GM21723 (cell line): ENCODE measurements around the gene UGT1A8.

ENCODE experiments used
- ATAC-seq: cut with Tn5 transposase; IDR thresholded peaks from one replicate; pipeline ENCODE4 v1.9.1; 2021; ENCODE audit warnings: mild to moderate bottlenecking, moderate library complexity; ENCODE audit not compliant: unreplicated experiment

Gene UGT1A8

GRCh38 chr2:233794128-233794658 lies 176.8 kb downstream of the UGT1A8 start:
- no peak for ATAC-seq

- no peak for ATAC-seq
Measured at GRCh38 chr2:233795735-233796171, 178.3 kb downstream of the UGT1A8 start.

GRCh38 chr2:233796254-233796653 lies 178.8 kb downstream of the UGT1A8 start:
- no peak for ATAC-seq

GRCh38 chr2:233798335-233799086 lies 181.1 kb downstream of the UGT1A8 start:
- ATAC-seq = no peak

GRCh38 chr2:233799087-233799665 lies 181.7 kb downstream of the UGT1A8 start:
- ATAC-seq = no peak

GRCh38 chr2:233799716-233800115 lies 182.3 kb downstream of the UGT1A8 start:
- ATAC-seq = no peak

- ATAC-seq = no peak
Measured at GRCh38 chr2:233800208-233800607, 182.8 kb downstream of the UGT1A8 start.

- ATAC-seq = peak; percentile 65
Measured at GRCh38 chr2:233801357-233802131, 184.1 kb downstream of the UGT1A8 start.

- ATAC-seq = no peak
Measured at GRCh38 chr2:233802132-233802815, 184.8 kb downstream of the UGT1A8 start.

- ATAC-seq = no peak
Measured at GRCh38 chr2:233803292-233803911, 186.0 kb downstream of the UGT1A8 start.

- ATAC-seq = no peak
Measured at GRCh38 chr2:233803994-233804393, 186.6 kb downstream of the UGT1A8 start.

- no peak for ATAC-seq
Measured at GRCh38 chr2:233807215-233807865, 189.9 kb downstream of the UGT1A8 start.

- no peak for ATAC-seq
Measured at GRCh38 chr2:233807966-233808935, 190.8 kb downstream of the UGT1A8 start.

GRCh38 chr2:233810385-233810784 lies 193.0 kb downstream of the UGT1A8 start:
- no peak for ATAC-seq

GRCh38 chr2:233811087-233811486 lies 193.7 kb downstream of the UGT1A8 start:
- ATAC-seq = no peak

- ATAC-seq = no peak
Measured at GRCh38 chr2:233811732-233812131, 194.3 kb downstream of the UGT1A8 start.

- no peak for ATAC-seq
Measured at GRCh38 chr2:233813236-233814055, 196.0 kb downstream of the UGT1A8 start.
